DOHH2 (cell line): ENCODE results near the gene RFWD3.

ENCODE experiments used
- CTCF ChIP-seq: fragments of 200-600 bp; sonication (generic); IDR thresholded peaks from one replicate; pipeline ENCODE4 v1.5.1; 2014; ENCODE audit warnings: antibody characterized with exemption, mild to moderate bottlenecking, low read depth, low read length; ENCODE audit not compliant: poor library complexity, severe bottlenecking
- EZH2phosphoT487 ChIP-seq: fragments of 200-600 bp; sonication (generic); IDR thresholded peaks from 2 replicates; pipeline ENCODE4 v1.6.1; 2017; ENCODE audit warnings: borderline replicate concordance, mild to moderate bottlenecking, antibody characterized with exemption, low read length, moderate library complexity, mixed read lengths

GRCh38 chr16:74680681-74681080 is 14.0 kb upstream of the RFWD3 start:
- TF ChIP-seq EZH2phosphoT487 (no peak), CTCF (no peak)
